K562 (cell line): ENCODE results near the gene SLC6A8. TPM values are rescaled to one million over a fixed set of nuclear protein-coding genes. Genes with fewer than 3 reads are reported as not detected.

Experiments
- DACH1 ChIP-seq: fragments of 450-650 bp; IDR thresholded peaks from 2 replicates; pipeline ENCODE4 v1.6.1; 2018; ENCODE audit not compliant: partially characterized antibody
- FOSL1 ChIP-seq: fragments of 200-800 bp; sonication (Bioruptor generic); conservative IDR thresholded peaks from 2 replicates; pipeline ENCODE4 v1.6.1; 2016; ENCODE audit warnings: missing genetic modification characterization, missing compliant biosample characterization
- IRF1 ChIP-seq: sonication (generic); formaldehyde crosslinking; IDR thresholded peaks from 2 replicates; pipeline ENCODE4 v1.8.0; 2022; ENCODE audit warnings: missing genetic modification reagents, mild to moderate bottlenecking, borderline replicate concordance
- REST ChIP-seq, 2 experiments: fragments of 450-650 bp; formaldehyde crosslinking in 1 of 2; IDR thresholded peaks; 2 replicates each; pipeline versions ENCODE4 v1.4.0 to v1.6.1; 2014 to 2020; ENCODE audit warnings: mild to moderate bottlenecking in 2 of 2, borderline replicate concordance in 1 of 2, low read depth in 1 of 2
- TFE3 ChIP-seq: fragments of 450-650 bp; formaldehyde crosslinking; IDR thresholded peaks from 2 replicates; pipeline ENCODE4 v1.4.0; 2020; ENCODE audit warnings: mild to moderate bottlenecking, mixed read lengths
- ZNF24 ChIP-seq: fragments of 450-650 bp; IDR thresholded peaks from 2 replicates; pipeline ENCODE4 v1.6.1; 2016
- ZNF780A ChIP-seq: fragments of 250-450 bp; sonication (Bioruptor Pico); IDR thresholded peaks from 2 replicates; pipeline ENCODE4 v1.5.0; 2021; ENCODE audit warnings: mild to moderate bottlenecking
- polyA plus RNA-seq, 8 experiments: library from polyadenylated mRNA; depleted of rRNA in 4 of 8; stranded (reverse) in 5 of 8; unstranded in 3 of 8; fragments of >200 nt; fragmentation: Nextera tagmentation in 2 of 8; fragmentation: Illumina TruSeq in 1 of 8; extraction: Ambion mirVana in 2 of 8; extraction: Trizol in 1 of 8; gene quantifications; 2 replicates each; pipeline versions ENCODE4 v1.2.1 to v1.2.3, GENCODE V29; 2011 to 2014; ENCODE audit warnings: inconsistent platforms in 1 of 8, missing spikeins in 1 of 8
- total RNA-seq, 7 experiments: library from RNA; depleted of rRNA in 6 of 7; stranded (reverse); fragments of >200 nt in 6 of 7; fragmentation: Illumina TruSeq in 2 of 7; extraction: Trizol in 2 of 7; gene quantifications; 2 replicates each; pipeline versions ENCODE4 v1.2.1 to v1.2.3, GENCODE V29; 2011 to 2021; ENCODE audit warnings: low replicate concordance in 1 of 7

Gene SLC6A8
- total and polyA plus RNA-seq, 9 of the 15 experiments (the other 6 are each of a cell fraction or from before 2014, with no cell fraction given): 0.68 to 144 (median 34.3) TPM

GRCh38 chrX:153708415-153708814 lies 20.7 kb downstream of the SLC6A8 start (continued):
- peak; percentile 70 for TF ChIP-seq REST (IDR thresholded peaks at IDR 0.05; ENCODE audit: borderline replicate concordance)
- no peak for TF ChIP-seq REST (CRISPR knock-in tag; IDR thresholded peaks at IDR 0.05; ENCODE audit: low read depth)
- TF ChIP-seq FOSL1 (tag): peak; percentile 60
- no peak for TF ChIP-seq ZNF780A (CRISPR knock-in tag)
- peak; percentile 55 for TF ChIP-seq DACH1
- TF ChIP-seq IRF1: no peak
- TF ChIP-seq ZNF24: no peak
- no peak for TF ChIP-seq TFE3
